Hematopoietic multipotent progenitor cell treated with erythropoietin and hydrocortisone succinate and interleukin-3 and kit ligand, for 6 days (in vitro differentiated cells): Measurements from ENCODE around the gene PRSS3.
"Not testable (repeated sequence)": the region's sequence is repeated elsewhere in the genome, so short reads cannot be mapped to it uniquely, and the experiment has no call there.

ENCODE experiments used
- DNase-seq: peaks from one replicate; pipeline ENCODE4 v3.0.0-alpha.2; 2015

Gene PRSS3

DNA sequence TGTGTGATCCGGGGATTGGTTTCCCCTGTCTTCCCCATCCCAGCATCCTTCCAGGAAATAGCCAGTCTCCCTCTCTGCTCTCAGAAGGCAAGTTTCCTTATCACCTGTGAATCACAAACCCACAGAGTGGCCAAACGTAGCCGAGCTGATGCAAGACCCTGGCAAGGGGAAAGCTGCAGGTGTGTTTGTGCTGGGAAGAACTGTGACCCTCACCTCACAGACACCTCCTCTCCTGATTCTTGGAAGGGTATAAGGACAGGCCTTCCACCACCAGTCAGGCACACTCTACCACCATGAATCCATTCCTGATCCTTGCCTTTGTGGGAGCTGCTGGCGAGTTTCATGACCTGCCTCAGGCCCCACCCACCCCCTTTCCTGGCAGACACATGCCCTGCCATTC is at the start of gene PRSS3:
Gene PRSS3 (plus strand): TSS at position 281 of the 400 bp plus-strand sequence. CDS start 13 bp downstream, at position 294.
- DNase-seq: no peak

DNA sequence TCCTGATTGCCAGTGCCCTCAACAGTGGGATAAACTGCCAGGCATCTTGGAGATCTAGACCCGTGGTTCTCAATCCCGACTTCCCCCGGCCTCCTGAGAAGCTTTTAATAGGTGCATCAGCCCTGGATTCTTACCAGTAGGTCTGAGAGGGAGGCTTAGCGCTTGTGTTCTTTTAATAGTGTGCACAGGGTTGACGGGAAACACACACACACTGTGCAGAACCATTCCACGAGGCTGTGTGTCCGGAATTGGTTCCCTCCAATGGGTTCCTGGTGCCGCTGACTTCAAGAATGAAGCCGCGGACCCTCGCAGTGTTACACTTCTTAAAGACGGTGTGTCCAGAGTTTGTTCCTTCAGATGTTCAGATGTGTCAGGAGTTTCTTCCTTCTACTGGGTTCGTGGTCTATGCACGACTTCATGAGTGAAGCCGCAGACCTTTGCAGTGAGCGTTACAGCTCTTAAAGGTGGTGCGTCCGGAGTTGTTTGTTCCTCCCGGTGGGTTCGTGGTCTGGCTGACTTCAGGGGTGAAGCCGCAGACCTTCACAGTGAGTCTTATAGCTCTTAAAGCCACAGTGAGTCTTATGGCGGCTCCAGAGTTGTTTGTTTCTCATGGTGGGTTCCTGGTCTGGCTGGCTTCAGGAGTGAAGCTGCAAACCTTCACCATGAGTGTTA is 46.6 kb upstream of the PRSS3 start:
- DNase-seq: peak; percentile 16

DNA sequence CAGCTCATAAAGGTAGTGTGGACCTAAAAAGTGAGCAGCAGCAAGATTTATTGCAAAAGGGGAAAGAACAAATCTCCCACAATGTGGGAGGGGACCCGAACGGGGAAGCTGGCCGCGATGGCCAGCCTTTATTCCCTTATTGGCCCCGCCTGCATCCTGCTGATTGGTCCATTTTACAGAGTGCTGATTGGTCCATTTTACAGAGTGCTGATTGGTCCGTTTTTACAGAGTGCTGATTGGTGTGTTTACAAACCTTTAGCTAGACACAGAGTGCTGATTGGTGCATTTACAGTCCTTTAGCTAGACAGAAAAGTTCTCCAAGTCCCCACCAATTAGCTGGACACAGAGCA is 46.1 kb upstream of the PRSS3 start:
- DNase-seq: peak; percentile 44

GRCh38 chr9:33750307-33750838 is 45.0 kb upstream of the PRSS3 start:
- no peak for DNase-seq

DNA sequence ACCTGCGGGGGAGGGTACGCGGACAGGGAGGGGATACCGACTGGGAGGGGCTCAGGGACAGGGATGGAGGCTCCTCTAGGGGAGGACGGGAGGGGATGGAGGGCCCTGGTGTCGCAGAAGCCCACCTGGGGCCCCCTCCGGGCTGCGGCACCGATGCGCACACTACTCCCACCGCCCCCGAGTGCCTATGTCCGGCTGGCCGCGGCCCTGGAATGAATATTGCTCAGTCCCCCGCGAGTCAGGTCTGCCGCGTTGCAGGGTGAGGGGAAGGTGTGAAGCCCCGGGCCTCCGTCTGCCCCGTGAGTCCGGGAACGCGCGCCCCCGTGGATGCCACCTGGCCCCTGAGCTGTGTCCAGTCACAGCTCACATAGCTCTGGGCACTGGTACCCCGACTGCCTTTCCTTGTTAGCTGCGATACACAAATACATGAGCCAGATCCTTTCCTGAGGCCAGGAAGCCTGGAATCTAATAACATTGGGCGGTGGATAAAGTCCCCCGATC is 44.5 kb upstream of the PRSS3 start:
- DNase-seq: no peak

GRCh38 chr9:33751536-33752129 is 43.7 kb upstream of the PRSS3 start:
- no peak for DNase-seq

- DNase-seq: peak; percentile 50
Measured at GRCh38 chr9:33752130-33752637, 43.2 kb upstream of the PRSS3 start.

- DNase-seq: not testable (repeated sequence)
Measured at GRCh38 chr9:33752789-33753188, 42.6 kb upstream of the PRSS3 start.

DNA sequence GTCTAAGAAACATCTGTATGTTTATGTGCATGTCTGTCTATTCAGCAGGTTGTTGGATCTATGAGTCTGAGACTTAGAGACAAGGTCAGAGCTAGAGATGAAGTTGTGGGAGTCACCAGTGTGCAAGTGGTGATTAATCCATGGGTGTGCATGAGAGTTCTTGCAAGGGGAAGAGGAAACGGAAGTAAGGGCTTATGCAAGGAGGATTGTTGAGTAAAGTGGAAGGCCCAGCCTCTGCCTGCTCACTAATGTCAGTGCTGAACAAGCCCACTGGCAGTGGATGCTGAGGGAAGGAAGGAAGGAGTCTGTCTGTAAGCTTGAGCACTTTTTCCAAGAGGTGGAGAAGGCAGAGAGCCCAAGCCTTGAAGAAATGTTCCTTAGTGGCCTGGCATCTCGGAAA is 35.7 kb upstream of the PRSS3 start:
- peak; percentile 22 for DNase-seq

- no peak for DNase-seq
Measured at GRCh38 chr9:33762343-33762742, 33.0 kb upstream of the PRSS3 start.

DNA sequence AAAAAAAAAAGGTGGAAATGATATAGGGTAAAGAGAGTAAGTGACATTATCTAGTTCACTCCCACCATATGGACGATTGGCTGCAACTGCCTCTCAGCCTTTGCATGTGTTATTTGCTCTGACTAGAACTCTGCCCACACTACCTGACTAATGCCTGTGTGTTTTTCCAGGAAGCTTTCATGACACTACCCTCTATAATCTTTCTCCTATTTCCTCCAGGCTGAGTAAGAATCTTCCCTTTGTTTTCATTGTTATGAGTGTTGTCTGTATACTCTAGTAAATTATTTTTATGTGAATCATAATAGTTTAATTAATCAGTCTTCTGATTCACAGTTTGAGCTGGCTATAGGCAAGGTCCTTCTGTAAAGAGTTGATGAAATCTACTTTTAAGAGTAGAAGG is 31.7 kb upstream of the PRSS3 start:
- DNase-seq: not testable (repeated sequence)

GRCh38 chr9:33765411-33765810 is 29.9 kb upstream of the PRSS3 start:
- DNase-seq: no peak

DNA sequence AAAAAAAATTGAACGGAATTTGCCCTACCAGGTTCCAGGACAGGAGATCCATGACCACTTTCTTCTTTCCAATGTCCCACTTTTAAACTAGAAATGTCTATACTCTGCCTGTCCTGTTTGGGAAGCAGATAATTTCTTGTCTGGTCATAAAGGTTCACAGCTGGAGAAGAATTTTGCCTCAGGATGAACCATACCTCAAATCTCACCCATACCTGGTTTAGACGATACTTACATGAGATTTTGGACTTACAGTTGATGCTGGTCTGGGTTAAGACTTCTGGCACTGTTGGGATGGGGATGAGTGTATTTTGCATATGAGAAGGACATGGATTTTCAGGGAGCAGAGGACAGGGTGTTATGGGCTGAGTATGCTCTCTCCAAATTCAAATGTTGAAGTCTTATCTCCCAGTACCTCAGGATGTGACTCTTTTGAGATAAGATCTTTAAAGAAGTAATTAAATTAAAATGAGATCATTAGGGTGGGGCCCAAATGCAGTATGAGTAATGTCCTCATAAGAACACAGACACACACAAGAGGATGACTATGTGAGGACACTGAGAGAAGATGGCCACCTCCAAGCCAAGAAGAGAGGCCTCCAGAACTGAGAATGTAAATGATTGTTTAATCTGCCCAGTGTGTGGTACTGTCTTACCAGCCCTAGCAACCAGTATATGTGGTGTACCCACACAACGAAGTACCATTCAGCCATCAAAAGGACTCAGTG is 25.0 kb upstream of the PRSS3 start:
- DNase-seq: not testable (repeated sequence)

DNA sequence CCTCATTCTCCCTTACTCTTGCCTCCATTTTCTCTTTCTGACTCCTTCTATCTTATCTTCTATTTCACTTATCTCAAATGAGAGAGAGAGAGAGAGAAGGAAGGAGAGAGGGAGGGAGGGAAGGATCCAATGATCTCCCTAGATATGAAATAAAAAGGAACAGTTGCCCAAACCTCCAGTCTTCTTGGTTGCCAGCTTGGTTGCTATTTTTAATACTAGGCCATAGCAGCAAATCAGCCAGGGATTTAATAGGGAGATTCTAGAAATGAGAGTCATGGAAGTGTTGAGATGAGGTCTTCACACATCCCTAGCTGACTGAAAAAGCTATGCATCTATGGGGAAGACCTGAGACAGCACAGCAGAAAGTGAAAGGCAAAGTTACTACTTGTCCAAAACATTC is 22.2 kb upstream of the PRSS3 start:
- DNase-seq: not testable (repeated sequence)

DNA sequence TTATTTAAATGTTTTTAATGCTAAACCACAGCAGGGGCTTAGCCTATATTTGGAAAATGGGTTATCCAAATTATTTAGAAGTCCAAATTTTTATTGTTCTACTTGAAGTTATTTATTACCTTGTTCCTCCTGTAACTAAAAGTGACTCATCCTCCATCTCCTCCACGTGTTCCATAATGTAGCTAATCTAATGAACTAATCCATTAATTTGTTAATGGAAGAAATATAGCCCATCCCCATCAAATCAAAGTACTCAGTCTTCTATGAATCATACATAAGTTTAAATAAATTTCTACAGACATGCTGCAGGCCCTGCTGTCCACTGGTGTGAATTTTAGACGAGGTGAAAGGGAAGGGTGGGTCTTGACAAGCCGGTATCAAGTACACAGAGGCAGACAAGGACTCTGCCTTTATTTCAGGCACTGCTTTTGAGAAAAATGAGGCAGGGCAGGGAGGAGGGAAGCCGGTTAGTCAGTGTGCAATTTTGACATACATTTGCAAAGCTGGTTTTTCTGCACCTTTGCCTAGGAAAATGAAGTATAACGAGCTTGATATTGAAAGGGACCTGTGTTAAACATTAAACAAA is 21.2 kb upstream of the PRSS3 start:
- DNase-seq: not testable (repeated sequence)

GRCh38 chr9:33776578-33776977 is 18.8 kb upstream of the PRSS3 start:
- no peak for DNase-seq

GRCh38 chr9:33778700-33779351 is 16.5 kb upstream of the PRSS3 start:
- peak; percentile 86 for DNase-seq

- DNase-seq: no peak
Measured at GRCh38 chr9:33780276-33780675, 15.1 kb upstream of the PRSS3 start.

DNA sequence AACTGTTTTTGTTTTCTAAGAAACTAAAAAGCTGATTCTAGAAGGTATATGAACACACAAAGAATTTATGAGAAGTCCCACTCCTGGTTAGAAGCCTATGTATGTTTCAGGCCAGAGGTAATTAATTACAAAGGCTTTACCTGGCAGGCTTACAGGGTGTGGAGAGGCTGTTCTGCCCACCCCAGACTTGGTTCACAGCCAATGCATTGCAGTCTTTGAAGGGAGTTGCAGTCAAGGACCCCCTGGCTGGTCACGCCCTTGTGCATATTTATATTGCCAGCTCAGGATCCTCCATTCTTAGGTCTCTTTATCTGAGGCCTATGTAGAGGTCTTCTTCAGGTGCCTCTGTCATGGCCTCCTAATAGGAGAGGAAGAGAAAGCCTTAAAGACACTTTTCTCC is 13.6 kb upstream of the PRSS3 start:
- DNase-seq: no peak

- peak; percentile 21 for DNase-seq
Measured at GRCh38 chr9:33782395-33783152, 12.8 kb upstream of the PRSS3 start.

- DNase-seq: peak; percentile 18
Measured at GRCh38 chr9:33785914-33786313, 9.4 kb upstream of the PRSS3 start.

DNA sequence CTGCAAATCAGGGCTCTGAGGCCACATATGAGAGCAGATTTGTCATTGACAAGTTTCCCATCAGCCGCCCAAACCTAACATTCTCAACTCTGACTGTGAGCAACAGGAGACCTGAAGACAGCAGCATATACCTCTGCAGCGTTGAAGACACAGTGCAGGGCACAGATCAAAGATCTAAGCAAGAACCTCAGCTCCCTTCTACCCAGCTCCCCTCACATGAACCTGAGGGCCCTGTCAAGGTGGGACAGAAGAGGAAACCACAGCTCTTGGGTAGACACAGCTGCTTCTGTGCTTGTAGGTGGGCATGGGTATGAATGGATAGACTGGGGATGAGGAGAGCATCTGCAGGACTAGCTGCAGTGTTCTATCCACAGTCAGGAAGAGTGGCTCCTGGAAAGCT is 8.7 kb upstream of the PRSS3 start:
- no peak for DNase-seq
